Measurements from ENCODE around the gene QPRT. TPM values are rescaled to one million over a fixed set of nuclear protein-coding genes. Genes with fewer than 3 reads are reported as not detected.
"Not testable (repeated sequence)": the region's sequence is repeated elsewhere in the genome, so short reads cannot be mapped to it uniquely, and the experiment has no call there.

Gene QPRT
- total and polyA plus RNA-seq, 7 donors = 4.3 to 40.5 (median 11.1) TPM

DNA sequence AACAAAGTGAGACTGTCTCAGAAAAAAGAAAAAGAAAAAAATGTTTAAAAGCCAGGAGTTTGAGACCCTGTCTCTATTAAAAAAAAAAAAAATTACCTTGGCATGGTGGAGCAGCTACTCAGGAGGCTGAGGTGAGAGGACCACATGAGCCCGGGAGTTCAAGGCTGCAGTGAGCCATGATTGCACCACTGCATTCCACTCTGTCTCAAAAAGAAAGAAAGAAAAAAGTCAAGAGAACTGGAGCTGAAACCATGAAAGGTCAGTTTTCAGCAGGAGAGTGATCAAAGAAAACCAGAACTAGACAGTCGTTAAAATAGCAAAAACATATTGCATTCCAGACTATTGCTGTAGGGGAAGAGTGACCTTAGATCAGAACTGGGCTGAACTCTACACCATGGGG lies 8.8 kb downstream of the QPRT start:
- TF ChIP-seq CTCF (IDR thresholded peaks at IDR 0.05) = no peak
- no peak for TF ChIP-seq EP300 (IDR thresholded peaks at IDR 0.05)
- TF ChIP-seq POLR2A (IDR thresholded peaks at IDR 0.05) = no peak
- WGBS, 2 donors = 76 to 83% methylated on average over 2 of the region's 2 CpGs
- no peak overlapping the region for H3K27ac ChIP-seq

GRCh38 chr16:29688172-29688571 lies 9.2 kb downstream of the QPRT start:
- WGBS, 2 donors = 95 to 96% methylated on average over 5 of the region's 5 CpGs

More for the DNA sequence above, 8.8 kb downstream of the QPRT start:
- H3K9me3 ChIP-seq = no peaks in the 10 kb centered on the region
- intact Hi-C loops (cut with DNase I) = loop anchor here (10.0 kb wide), 1 partner anchor 47 kb away; no protein-coding TSS in a partner anchor
- no peak for DNase-seq
- H3K36me3 ChIP-seq = no peaks in the 10 kb centered on the region
- H3K4me3 ChIP-seq = no peak overlapping the region
- H3K27me3 ChIP-seq = no peaks in the 10 kb centered on the region
- no peaks in the 10 kb centered on the region for H3K4me1 ChIP-seq

DNA sequence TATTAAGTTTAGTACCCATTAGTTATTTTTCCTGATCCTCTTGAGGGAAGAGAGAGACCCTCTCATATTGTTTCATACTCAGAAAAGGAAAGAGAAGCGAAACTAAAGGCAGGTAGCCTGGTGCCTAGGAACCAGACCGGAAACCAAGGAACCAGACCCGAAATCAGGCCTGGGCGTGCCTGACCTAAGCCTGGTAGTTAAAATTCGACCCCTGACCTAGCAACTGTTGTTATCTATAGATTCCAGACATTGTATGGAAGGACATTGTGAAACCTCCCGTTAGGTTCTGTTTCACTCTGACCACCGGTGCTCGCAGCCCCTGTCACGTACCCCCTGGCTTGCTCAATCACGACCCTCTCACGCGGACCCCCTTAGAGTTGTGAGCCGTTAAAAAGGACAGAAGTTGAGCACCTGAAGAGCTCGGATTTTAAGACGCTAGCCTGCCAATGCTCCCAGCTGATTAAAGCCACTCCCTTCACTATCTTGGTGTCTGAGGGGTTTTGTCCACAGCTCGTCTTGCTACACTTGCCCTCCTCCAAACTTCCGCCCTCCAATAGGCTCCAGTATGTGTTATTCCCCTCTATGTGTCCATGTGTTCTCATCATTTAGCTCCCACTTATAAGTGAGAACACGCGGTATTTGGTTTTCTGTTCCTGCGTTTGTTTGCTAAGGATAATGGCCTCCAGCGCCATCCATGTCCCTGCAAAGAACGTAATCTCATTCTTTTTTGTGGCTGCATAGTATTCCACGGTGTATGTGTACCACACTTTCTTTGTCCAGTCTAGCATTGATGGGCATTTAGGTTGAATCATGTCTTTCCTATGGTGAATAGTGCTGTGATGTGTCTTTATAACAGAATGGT lies 10.7 kb downstream of the QPRT start:
- not testable (repeated sequence) for H3K4me1 ChIP-seq, H3K27ac ChIP-seq, H3K9me3 ChIP-seq, H3K36me3 ChIP-seq, H3K4me3 ChIP-seq, H3K27me3 ChIP-seq, DNase-seq
- intact Hi-C loops (cut with DNase I) = loop anchor here (10.0 kb wide), 1 partner anchor 45 kb away; no protein-coding TSS in a partner anchor
- WGBS, 2 donors = 90 to 92% methylated on average over 23 of the region's 23 CpGs

More at GRCh38 chr16:29688172-29688571, 9.2 kb downstream of the QPRT start:
- no peak for DNase-seq
- Histone ChIP-seq H3K4me3 (no peak overlapping the region), H3K36me3 (no peaks in the 10 kb centered on the region), H3K4me1 (no peaks in the 10 kb centered on the region), H3K9me3 (no peaks in the 10 kb centered on the region), H3K27ac (no peak overlapping the region), H3K27me3 (no peaks in the 10 kb centered on the region)
- TF ChIP-seq EP300 (IDR thresholded peaks at IDR 0.05) = no peak
- TF ChIP-seq CTCF (IDR thresholded peaks at IDR 0.05) = no peak
- TF ChIP-seq POLR2AphosphoS5 (IDR thresholded peaks at IDR 0.05) = no peak
- TF ChIP-seq POLR2A (IDR thresholded peaks at IDR 0.05) = no peak
- intact Hi-C loops (cut with DNase I) = loop anchor here (10.0 kb wide), 1 partner anchor 47 kb away; no protein-coding TSS in a partner anchor

DNA sequence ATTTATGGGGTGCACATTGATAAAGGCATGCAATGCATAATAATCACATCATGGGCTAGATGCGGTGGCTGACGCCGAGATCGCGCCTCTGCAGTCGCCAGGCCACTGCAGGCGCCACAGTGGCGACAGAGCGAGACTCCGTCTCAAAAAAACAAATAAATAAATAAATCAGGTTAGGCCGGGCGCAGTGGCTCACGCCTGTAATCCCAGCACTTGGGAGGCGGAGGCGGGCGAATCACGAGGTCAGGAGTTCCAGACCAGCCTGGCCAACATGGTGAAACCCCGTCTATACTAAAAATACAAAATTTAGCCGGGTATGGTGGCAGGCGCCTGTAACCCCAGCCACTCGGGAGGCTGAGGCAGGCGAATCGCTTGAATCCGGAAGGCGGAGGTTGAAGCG lies 13.6 kb downstream of the QPRT start:
- intact Hi-C loops (cut with DNase I); H3K4me3 ChIP-seq; DNase-seq; H3K4me1 ChIP-seq; H3K27ac ChIP-seq; H3K9me3 ChIP-seq; H3K36me3 ChIP-seq; H3K27me3 ChIP-seq: not testable (repeated sequence)
- 97% methylated on average over 26 of the region's 26 CpGs for WGBS, 2 donors

DNA sequence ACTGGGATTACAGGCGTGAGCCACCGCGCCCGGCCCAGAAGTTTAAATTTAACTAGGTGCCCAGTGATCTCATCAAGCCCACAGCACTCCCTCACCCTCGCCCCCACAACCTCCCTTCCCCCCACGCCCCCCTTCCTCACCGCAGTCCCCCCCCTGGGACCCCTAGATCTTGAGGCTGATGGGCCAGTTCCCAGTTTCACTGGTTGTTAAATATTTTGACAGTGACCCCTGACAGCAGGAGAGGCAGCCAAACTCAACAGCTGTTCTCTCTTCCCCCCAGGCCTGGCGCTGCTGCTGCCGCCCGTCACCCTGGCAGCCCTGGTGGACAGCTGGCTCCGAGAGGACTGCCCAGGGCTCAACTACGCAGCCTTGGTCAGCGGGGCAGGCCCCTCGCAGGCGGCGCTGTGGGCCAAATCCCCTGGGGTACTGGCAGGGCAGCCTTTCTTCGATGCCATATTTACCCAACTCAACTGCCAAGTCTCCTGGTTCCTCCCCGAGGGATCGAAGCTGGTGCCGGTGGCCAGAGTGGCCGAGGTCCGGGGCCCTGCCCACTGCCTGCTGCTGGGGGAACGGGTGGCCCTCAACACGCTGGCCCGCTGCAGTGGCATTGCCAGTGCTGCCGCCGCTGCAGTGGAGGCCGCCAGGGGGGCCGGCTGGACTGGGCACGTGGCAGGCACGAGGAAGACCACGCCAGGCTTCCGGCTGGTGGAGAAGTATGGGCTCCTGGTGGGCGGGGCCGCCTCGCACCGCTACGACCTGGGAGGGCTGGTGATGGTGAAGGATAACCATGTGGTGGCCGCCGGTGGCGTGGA lies 15.6 kb downstream of the QPRT start:
- WGBS, 2 donors = 85 to 88% methylated on average over 41 of the region's 41 CpGs

DNA sequence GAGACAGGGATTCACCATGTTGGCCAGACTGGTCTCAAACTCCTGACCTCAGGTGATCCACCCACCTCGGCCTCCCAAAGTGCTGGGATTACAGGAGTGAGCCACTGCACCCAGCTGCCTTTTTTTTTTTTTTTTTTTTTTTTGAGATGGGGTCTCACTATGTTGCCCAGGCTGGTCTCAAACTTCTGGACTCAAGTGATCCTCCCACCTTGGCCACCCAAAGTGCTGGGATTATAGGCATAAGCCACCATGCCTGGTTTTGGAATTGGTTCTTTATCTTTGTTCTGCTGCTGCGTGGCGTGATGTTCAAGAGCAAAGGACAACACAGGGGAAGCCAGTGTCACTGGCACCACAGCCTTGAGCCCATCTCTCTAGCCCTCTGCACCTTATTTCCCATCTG lies 16.7 kb downstream of the QPRT start:
- H3K4me3 ChIP-seq; H3K27ac ChIP-seq; H3K27me3 ChIP-seq; H3K36me3 ChIP-seq; intact Hi-C loops (cut with DNase I); H3K4me1 ChIP-seq; DNase-seq; H3K9me3 ChIP-seq: not testable (repeated sequence)
- WGBS, 2 donors = 93 to 98% methylated on average over 3 of the region's 3 CpGs

More for the DNA sequence above, 15.6 kb downstream of the QPRT start:
- Histone ChIP-seq H3K36me3 (no peaks in the 10 kb centered on the region), H3K4me3 (no peak overlapping the region), H3K27me3 (no peaks in the 10 kb centered on the region), H3K27ac (no peak overlapping the region), H3K9me3 (no peaks in the 10 kb centered on the region), H3K4me1 (no peaks in the 10 kb centered on the region)
- TF ChIP-seq CTCF (IDR thresholded peaks at IDR 0.05) (no peak), EP300 (IDR thresholded peaks at IDR 0.05) (no peak), POLR2AphosphoS5 (IDR thresholded peaks at IDR 0.05) (no peak), POLR2A (IDR thresholded peaks at IDR 0.05) (no peak)
- intact Hi-C loops (cut with DNase I) = no loop called here
- no peak for DNase-seq

Data from sigmoid colon (tissue), 7 donors.